GM04504 (cell line): ENCODE measurements around the gene ZCCHC24.

ENCODE experiments used
- DNase-seq: peaks from one replicate; pipeline ENCODE4 v3.0.0-alpha.2; 2012; ENCODE audit warnings: low read depth

Gene ZCCHC24

GRCh38 chr10:79399223-79399831 is 46.1 kb downstream of the ZCCHC24 start:
- DNase-seq: peak; percentile 97

- no peak for DNase-seq
These were observed 46.8 kb downstream of the ZCCHC24 start for GRCh38 chr10:79398642-79399041.

GRCh38 chr10:79397575-79398303 is 47.7 kb downstream of the ZCCHC24 start:
- peak; percentile 83 for DNase-seq

- DNase-seq: no peak
These were observed 48.4 kb downstream of the ZCCHC24 start for GRCh38 chr10:79397051-79397450.

- no peak for DNase-seq
These were observed 48.9 kb downstream of the ZCCHC24 start for GRCh38 chr10:79396520-79396919.

- DNase-seq: no peak
These were observed 50.8 kb downstream of the ZCCHC24 start for GRCh38 chr10:79394664-79395063.

- no peak for DNase-seq
These were observed 51.4 kb downstream of the ZCCHC24 start for GRCh38 chr10:79393924-79394610.

- no peak for DNase-seq
These were observed 52.1 kb downstream of the ZCCHC24 start for GRCh38 chr10:79393221-79393923.

GRCh38 chr10:79392506-79393176 is 52.8 kb downstream of the ZCCHC24 start:
- no peak for DNase-seq

GRCh38 chr10:79392020-79392398 is 53.4 kb downstream of the ZCCHC24 start:
- no peak for DNase-seq

- no peak for DNase-seq
These were observed 54.0 kb downstream of the ZCCHC24 start for GRCh38 chr10:79391231-79392019.

GRCh38 chr10:79390551-79391229 is 54.7 kb downstream of the ZCCHC24 start:
- DNase-seq: no peak

- no peak for DNase-seq
These were observed 55.4 kb downstream of the ZCCHC24 start for GRCh38 chr10:79390057-79390456.

- DNase-seq: no peak
These were observed 57.2 kb downstream of the ZCCHC24 start for GRCh38 chr10:79387974-79388850.

GRCh38 chr10:79387466-79387973 is 57.9 kb downstream of the ZCCHC24 start:
- no peak for DNase-seq

- DNase-seq: no peak
These were observed 58.6 kb downstream of the ZCCHC24 start for GRCh38 chr10:79386637-79387465.

- DNase-seq: no peak
These were observed 59.5 kb downstream of the ZCCHC24 start for GRCh38 chr10:79385804-79386531.

GRCh38 chr10:79385392-79385795 is 60.0 kb downstream of the ZCCHC24 start:
- DNase-seq: no peak
